Fibroblast of lung (primary cell): ENCODE measurements around the gene SMAD5. TPM values are rescaled to one million over a fixed set of nuclear protein-coding genes. Genes with fewer than 3 reads are reported as not detected.

Source experiments
- DNase-seq, 2 donors: peaks; one replicate each; pipeline versions ENCODE4 v3.0.0 to v3.0.0-alpha.2; 2010; ENCODE audit warnings: low read depth in 2 of 2
- H2AFZ ChIP-seq: 2 replicates; pipeline ENCODE4 v1.5.1; 2012; ENCODE audit warnings: low read length, control low read depth, inconsistent platforms
- H3K27ac ChIP-seq: 2 replicates; pipeline ENCODE4 v1.5.1; 2011; ENCODE audit warnings: low read length, control low read depth; ENCODE audit not compliant: insufficient read depth
- H3K27me3 ChIP-seq: 2 replicates; pipeline ENCODE4 v1.5.1; 2011; ENCODE audit warnings: mild to moderate bottlenecking, low read length; ENCODE audit not compliant: control insufficient read depth, insufficient read depth
- H3K36me3 ChIP-seq: 2 replicates; pipeline ENCODE4 v1.5.1; 2011; ENCODE audit warnings: low read length; ENCODE audit not compliant: control insufficient read depth, insufficient read depth
- H3K4me1 ChIP-seq: 2 replicates; pipeline ENCODE4 v1.5.1; 2011; ENCODE audit warnings: low read length; ENCODE audit not compliant: control insufficient read depth, insufficient read depth; ENCODE audit errors: extremely low read depth
- H3K4me2 ChIP-seq: 2 replicates; pipeline ENCODE4 v1.5.1; 2011; ENCODE audit warnings: low read length, control low read depth; ENCODE audit not compliant: insufficient read depth; ENCODE audit errors: extremely low read depth
- H3K4me3 ChIP-seq, 4 experiments: fragments of 200-600 bp in 1 of 4; sonication (generic) in 1 of 4; replicated peaks in 1 of 4; 2 replicates each; pipeline ENCODE4 v1.5.1; 2011 to 2016; ENCODE audit warnings: low read length in 4 of 4, low read depth in 3 of 4, mild to moderate bottlenecking in 3 of 4, control low read depth in 2 of 4, inconsistent platforms in 1 of 4, mixed read lengths in 1 of 4; ENCODE audit not compliant: insufficient read depth in 1 of 4; ENCODE audit errors: control extremely low read depth in 1 of 4
- H3K79me2 ChIP-seq: 2 replicates; pipeline ENCODE4 v1.5.1; 2012; ENCODE audit warnings: mild to moderate bottlenecking, low read length, inconsistent platforms; ENCODE audit not compliant: control insufficient read depth, insufficient read depth
- H3K9ac ChIP-seq: 2 replicates; pipeline ENCODE4 v1.5.1; 2011; ENCODE audit warnings: mild to moderate bottlenecking, low read length, control low read depth; ENCODE audit not compliant: insufficient read depth
- H3K9me3 ChIP-seq: 2 replicates; pipeline ENCODE4 v1.5.1; 2012; ENCODE audit warnings: low read depth, low read length; ENCODE audit not compliant: control insufficient read depth, insufficient read depth
- H4K20me1 ChIP-seq: 2 replicates; pipeline ENCODE4 v1.5.1; 2011; ENCODE audit warnings: low read length; ENCODE audit not compliant: control insufficient read depth, insufficient read depth; ENCODE audit errors: extremely low read depth
- CTCF ChIP-seq, 2 donors: IDR thresholded peaks in 1 of 2; conservative IDR thresholded peaks in 1 of 2; 1 replicate in 1 of 2; 2 replicates in 1 of 2; pipeline ENCODE4 v1.5.1; 2011 to 2012; ENCODE audit warnings: low read length in 2 of 2, control low read depth in 1 of 2, inconsistent platforms in 1 of 2, low read depth in 1 of 2, mild to moderate bottlenecking in 1 of 2
- EZH2 ChIP-seq: IDR thresholded peaks from 2 replicates; pipeline ENCODE4 v1.5.1; 2012; ENCODE audit warnings: low read length, control low read depth, mild to moderate bottlenecking; ENCODE audit errors: missing control alignments
- polyA plus RNA-seq, 2 donors: library from polyadenylated mRNA; depleted of rRNA in 1 of 2; stranded (reverse) in 1 of 2; unstranded in 1 of 2; fragments of >200 nt; gene quantifications; 2 replicates each; pipeline ENCODE4 v1.2.1, GENCODE V29; 2011 to 2012; ENCODE audit warnings: missing spikeins in 1 of 2
- total RNA-seq: library from RNA; depleted of rRNA; stranded (reverse); fragments of >200 nt; gene quantifications from 2 replicates; pipeline ENCODE4 v1.2.1, GENCODE V29; 2014

Gene SMAD5
- total and polyA plus RNA-seq, 2 donors (not counting 1 experiment from before 2014, with no cell fraction given): 44.3 to 128 TPM

DNA sequence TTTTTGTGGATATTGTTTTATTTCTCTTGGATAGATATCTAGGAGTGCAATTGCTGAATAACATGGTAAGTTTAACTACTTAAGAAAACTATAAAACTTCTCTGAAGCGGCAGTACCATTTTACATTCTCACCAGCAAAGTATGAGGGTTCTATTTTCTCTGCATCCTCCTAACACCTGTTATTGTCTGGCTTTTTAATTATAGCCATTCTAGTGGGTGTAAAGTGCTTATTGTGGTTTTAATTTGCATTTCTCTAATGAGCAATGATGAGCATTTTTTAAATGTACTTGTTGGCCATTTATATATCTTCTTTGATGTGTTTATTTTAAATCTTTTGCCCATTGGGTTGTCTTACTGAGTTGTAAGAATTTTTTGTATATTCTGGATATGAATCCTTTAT lies 31.6 kb downstream of the SMAD5 start:
- no peak overlapping the region for H3K4me3 ChIP-seq
- no peaks in the 10 kb centered on the region for H4K20me1 ChIP-seq
- no peak overlapping the region for H3K4me2 ChIP-seq
- peaks cover under 1% of the 10 kb centered on the region for H3K4me1 ChIP-seq
- no peak overlapping the region for H3K9ac ChIP-seq
- H2AFZ ChIP-seq: no peak overlapping the region
- TF ChIP-seq EZH2: no peak
- TF ChIP-seq CTCF (conservative IDR thresholded peaks at IDR 0.05 in 1 of 2, IDR thresholded peaks at IDR 0.05 in 1 of 2; ENCODE audit: low read depth in 1 of 2, low read length in 2 of 2): no peak
- H3K27me3 ChIP-seq: no peaks in the 10 kb centered on the region
- DNase-seq: no peak
- H3K27ac ChIP-seq: no peak overlapping the region
- H3K9me3 ChIP-seq: no peaks in the 10 kb centered on the region
- H3K36me3 ChIP-seq: no peaks in the 10 kb centered on the region
- H3K79me2 ChIP-seq: peaks cover 7% of the 10 kb centered on the region

- Histone ChIP-seq H3K27me3 (no peaks in the 10 kb centered on the region), H3K79me2 (peaks cover 1% of the 10 kb centered on the region), H3K9me3 (no peaks in the 10 kb centered on the region), H3K27ac (no peak overlapping the region), H3K4me3 (no peak overlapping the region), H3K9ac (no peak overlapping the region), H4K20me1 (no peaks in the 10 kb centered on the region), H3K4me2 (no peak overlapping the region), H3K4me1 (no peaks in the 10 kb centered on the region), H2AFZ (no peak overlapping the region), H3K36me3 (no peaks in the 10 kb centered on the region)
- DNase-seq: no peak
- TF ChIP-seq EZH2: no peak
- TF ChIP-seq CTCF (conservative IDR thresholded peaks at IDR 0.05 in 1 of 2, IDR thresholded peaks at IDR 0.05 in 1 of 2; ENCODE audit: low read depth in 1 of 2, low read length in 2 of 2): no peak
These were observed 34.3 kb downstream of the SMAD5 start for GRCh38 chr5:136166909-136167308.

DNA sequence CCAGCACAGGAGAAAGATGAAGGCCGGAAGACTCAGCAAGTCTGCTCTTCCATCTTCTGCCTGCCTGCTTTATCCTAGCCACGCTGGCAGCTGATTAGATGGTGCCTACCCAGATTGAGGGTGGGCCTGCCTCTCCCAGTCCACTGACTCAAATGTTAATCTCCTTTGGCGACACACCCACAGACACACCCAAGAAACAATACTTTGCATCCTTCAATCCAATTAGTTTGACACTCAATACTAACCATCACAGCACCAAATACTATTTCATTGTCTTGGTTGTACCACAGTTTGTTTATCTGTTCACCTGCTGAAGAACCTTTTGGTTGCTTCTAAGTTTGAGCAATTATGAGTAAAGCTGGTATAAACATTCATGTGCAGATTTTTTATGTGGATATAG lies 36.6 kb downstream of the SMAD5 start:
- H3K79me2 ChIP-seq: peaks cover 1% of the 10 kb centered on the region
- TF ChIP-seq CTCF (conservative IDR thresholded peaks at IDR 0.05 in 1 of 2, IDR thresholded peaks at IDR 0.05 in 1 of 2; ENCODE audit: low read depth in 1 of 2, low read length in 2 of 2) (no peak), EZH2 (no peak)
- H3K36me3 ChIP-seq: peaks cover 2% of the 10 kb centered on the region

More for the DNA sequence above, 36.6 kb downstream of the SMAD5 start:
- DNase-seq: no peak
- H3K4me3 ChIP-seq: no peak overlapping the region
- H2AFZ ChIP-seq: no peak overlapping the region
- no peaks in the 10 kb centered on the region for H3K9me3 ChIP-seq
- no peak overlapping the region for H3K27ac ChIP-seq
- no peaks in the 10 kb centered on the region for H3K4me1 ChIP-seq
- H3K9ac ChIP-seq: no peak overlapping the region
- H4K20me1 ChIP-seq: no peaks in the 10 kb centered on the region
- no peak overlapping the region for H3K4me2 ChIP-seq
- H3K27me3 ChIP-seq: no peaks in the 10 kb centered on the region
